Measurements from ENCODE around the gene FRG2C.
"Not testable (repeated sequence)": the region's sequence is repeated elsewhere in the genome, so short reads cannot be mapped to it uniquely, and the experiment has no call there.

Gene FRG2C

DNA sequence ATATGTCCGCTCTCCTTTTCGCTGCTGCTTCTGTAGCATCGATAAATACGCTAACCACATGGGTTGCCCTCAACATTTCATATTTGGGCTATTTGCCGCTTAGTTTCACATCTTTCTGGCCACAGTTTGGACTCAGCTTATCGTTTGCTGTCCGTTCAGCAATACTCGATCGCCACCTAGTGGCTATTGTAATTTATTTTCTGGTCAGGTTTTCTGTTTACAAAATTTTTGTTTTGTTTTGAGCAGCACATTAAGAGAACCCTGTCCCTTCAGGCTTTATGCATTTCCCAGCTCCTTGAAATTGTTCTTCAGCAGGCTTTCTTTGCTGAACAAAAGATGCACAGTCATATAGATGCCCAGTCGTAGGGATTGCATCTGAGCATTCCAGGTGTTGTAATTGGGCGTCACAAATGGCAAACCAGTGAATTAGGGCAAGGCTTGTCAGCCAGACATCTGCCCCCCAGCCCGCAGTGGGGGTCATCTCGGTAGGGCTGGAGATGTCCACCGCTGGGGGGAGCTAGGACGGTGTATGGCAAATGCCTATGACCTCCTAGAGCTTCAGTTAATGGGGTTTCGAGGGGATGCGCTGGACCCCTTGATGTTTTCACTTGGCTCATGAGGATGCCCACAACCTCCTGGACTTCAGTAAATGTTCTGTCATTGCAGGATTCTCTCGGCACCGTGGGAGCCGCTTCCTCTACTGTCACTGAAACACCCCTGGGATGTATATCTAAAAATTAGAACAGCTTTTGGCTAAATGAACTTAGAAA is 20.9 kb upstream of the FRG2C start:
- not testable (repeated sequence) for H3K36me3 ChIP-seq (ENCODE audit: control insufficient read depth, insufficient read depth, low read length); H3K4me3 ChIP-seq (ENCODE audit: low read depth, low read length); H3K4me1 ChIP-seq; H2AFZ ChIP-seq; H3K9me3 ChIP-seq (ENCODE audit: control insufficient read depth, low read length); H3K27me3 ChIP-seq (ENCODE audit: control insufficient read depth, insufficient read depth, low read length); H3K79me2 ChIP-seq; H3K9ac ChIP-seq; H3K27ac ChIP-seq
- H3K4me2 ChIP-seq (ENCODE audit: low read length), result peak overlapping the region; percentile 45
- peak; percentile 66 for TF ChIP-seq CTCF (IDR thresholded peaks at IDR 0.05)

DNA sequence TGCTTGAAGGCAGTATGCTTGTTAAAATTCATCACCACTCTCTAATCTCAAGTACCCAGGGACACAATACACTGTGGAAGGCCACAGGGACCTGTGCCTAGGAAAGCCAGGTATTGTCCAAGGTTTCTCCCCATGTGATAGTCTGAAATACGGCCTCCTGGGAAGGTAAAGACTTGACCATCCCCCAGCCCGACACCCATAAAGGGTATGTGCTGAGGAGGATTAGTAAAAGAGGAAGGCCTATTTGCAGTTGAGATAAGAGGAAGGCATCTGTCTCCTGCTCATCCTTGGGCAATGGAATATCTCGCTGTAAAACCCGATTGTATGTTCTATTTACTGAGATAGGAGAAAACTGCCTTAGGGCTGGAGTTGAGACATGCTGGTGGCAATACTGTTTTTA is 18.6 kb upstream of the FRG2C start:
- H2AFZ ChIP-seq; H3K9ac ChIP-seq; H3K4me2 ChIP-seq (ENCODE audit: low read length); H3K36me3 ChIP-seq (ENCODE audit: control insufficient read depth, insufficient read depth, low read length); H3K9me3 ChIP-seq (ENCODE audit: control insufficient read depth, low read length); H3K27ac ChIP-seq; H3K4me3 ChIP-seq (ENCODE audit: low read depth, low read length); H3K27me3 ChIP-seq (ENCODE audit: control insufficient read depth, insufficient read depth, low read length); H3K4me1 ChIP-seq; H3K79me2 ChIP-seq: not testable (repeated sequence)

DNA sequence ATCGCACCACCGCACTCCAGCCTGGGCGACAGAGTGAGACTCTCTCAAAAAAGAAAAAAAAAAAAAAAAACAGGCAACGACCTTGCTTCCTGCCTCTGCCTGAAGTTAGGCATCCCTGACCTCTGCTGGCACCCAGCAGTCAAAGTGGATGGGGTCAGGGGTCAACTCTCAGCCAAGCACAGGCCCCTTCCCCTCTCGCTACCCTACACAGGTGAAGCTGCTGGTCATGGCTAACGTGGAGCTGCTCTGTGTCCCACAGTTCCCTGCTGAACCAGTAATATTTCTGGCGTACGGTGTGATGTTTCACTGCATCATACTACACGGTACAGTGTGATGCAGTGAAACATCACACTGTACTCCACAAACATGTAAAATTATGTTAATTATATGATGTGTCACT is 13.9 kb upstream of the FRG2C start:
- Histone ChIP-seq H3K4me3 (ENCODE audit: low read depth, low read length) (no peak overlapping the region), H3K79me2 (no peaks in the 10 kb centered on the region), H3K9me3 (ENCODE audit: control insufficient read depth, low read length) (no peaks in the 10 kb centered on the region), H3K36me3 (ENCODE audit: control insufficient read depth, insufficient read depth, low read length) (no peaks in the 10 kb centered on the region), H3K27ac (no peak overlapping the region), H3K27me3 (ENCODE audit: control insufficient read depth, insufficient read depth, low read length) (no peaks in the 10 kb centered on the region), H3K9ac (no peak overlapping the region), H3K4me1 (no peaks in the 10 kb centered on the region), H3K4me2 (ENCODE audit: low read length) (no peak overlapping the region), H2AFZ (no peak overlapping the region)
- no peak for TF ChIP-seq CTCF (IDR thresholded peaks at IDR 0.05)

- not testable (repeated sequence) for H3K9me3 ChIP-seq (ENCODE audit: control insufficient read depth, low read length); H2AFZ ChIP-seq; H3K4me2 ChIP-seq (ENCODE audit: low read length); H3K9ac ChIP-seq; H3K79me2 ChIP-seq; H3K4me1 ChIP-seq; H3K27me3 ChIP-seq (ENCODE audit: control insufficient read depth, insufficient read depth, low read length); H3K36me3 ChIP-seq (ENCODE audit: control insufficient read depth, insufficient read depth, low read length); H3K27ac ChIP-seq; H3K4me3 ChIP-seq (ENCODE audit: low read depth, low read length)
Observed at GRCh38 chr3:75655101-75655904, 8.8 kb upstream of the FRG2C start.

GRCh38 chr3:75655956-75656355 is 8.2 kb upstream of the FRG2C start:
- not testable (repeated sequence) for H3K27me3 ChIP-seq (ENCODE audit: control insufficient read depth, insufficient read depth, low read length); H3K9me3 ChIP-seq (ENCODE audit: control insufficient read depth, low read length)

DNA sequence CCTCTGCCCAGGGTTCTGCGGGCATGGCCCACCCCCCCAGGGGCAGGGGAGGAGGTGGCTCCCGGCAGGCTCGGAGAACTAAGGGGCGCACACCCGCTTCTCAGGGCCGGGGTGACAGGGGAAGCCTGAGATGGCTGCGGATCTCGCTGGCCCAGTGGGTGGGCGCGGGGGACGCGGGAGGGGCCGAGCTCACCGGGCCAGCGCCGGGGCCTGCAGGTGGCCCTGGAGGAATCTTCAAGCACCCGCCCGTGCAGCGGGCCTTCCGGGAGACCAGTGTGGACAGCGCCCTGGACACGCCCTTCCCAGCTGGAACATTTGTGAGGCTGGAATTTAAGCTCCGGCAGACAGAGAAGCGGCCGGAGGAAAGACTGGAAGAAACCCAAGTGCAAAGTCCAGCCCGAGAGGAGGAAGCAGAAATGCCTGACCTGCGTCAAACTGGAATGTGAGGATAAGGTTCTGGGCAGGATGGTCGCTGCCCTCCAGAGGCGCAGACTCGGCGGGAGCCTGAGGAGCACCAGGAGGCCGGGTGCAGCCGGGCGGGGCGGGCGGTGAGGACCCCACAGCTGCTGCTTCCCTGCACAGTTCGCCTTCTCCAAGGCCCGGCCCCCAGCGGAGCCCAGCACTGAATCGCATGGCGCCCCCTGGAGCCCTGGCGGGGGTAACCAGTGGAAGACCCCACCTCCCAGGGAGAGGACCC is 5.6 kb upstream of the FRG2C start:
- H3K79me2 ChIP-seq; H3K36me3 ChIP-seq (ENCODE audit: control insufficient read depth, insufficient read depth, low read length); H3K9ac ChIP-seq; H3K4me3 ChIP-seq (ENCODE audit: low read depth, low read length); H3K4me2 ChIP-seq (ENCODE audit: low read length); H3K4me1 ChIP-seq; H3K27ac ChIP-seq; H3K9me3 ChIP-seq (ENCODE audit: control insufficient read depth, low read length); H3K27me3 ChIP-seq (ENCODE audit: control insufficient read depth, insufficient read depth, low read length): not testable (repeated sequence)
- H2AFZ ChIP-seq, result peak overlapping the region; percentile 51

More at GRCh38 chr3:75655956-75656355, 8.2 kb upstream of the FRG2C start:
- not testable (repeated sequence) for H3K27ac ChIP-seq; H3K4me3 ChIP-seq (ENCODE audit: low read depth, low read length); H3K9ac ChIP-seq; H3K36me3 ChIP-seq (ENCODE audit: control insufficient read depth, insufficient read depth, low read length); H2AFZ ChIP-seq; H3K4me2 ChIP-seq (ENCODE audit: low read length); H3K4me1 ChIP-seq; H3K79me2 ChIP-seq

GRCh38 chr3:75659108-75659433 is 5.1 kb upstream of the FRG2C start:
- H3K27ac ChIP-seq; H3K9ac ChIP-seq; H3K4me1 ChIP-seq; H3K4me3 ChIP-seq (ENCODE audit: low read depth, low read length); H2AFZ ChIP-seq; H3K9me3 ChIP-seq (ENCODE audit: control insufficient read depth, low read length); H3K36me3 ChIP-seq (ENCODE audit: control insufficient read depth, insufficient read depth, low read length); H3K79me2 ChIP-seq; H3K4me2 ChIP-seq (ENCODE audit: low read length); H3K27me3 ChIP-seq (ENCODE audit: control insufficient read depth, insufficient read depth, low read length): not testable (repeated sequence)

- not testable (repeated sequence) for H3K4me3 ChIP-seq (ENCODE audit: low read depth, low read length); H3K9ac ChIP-seq; H3K4me2 ChIP-seq (ENCODE audit: low read length); H3K36me3 ChIP-seq (ENCODE audit: control insufficient read depth, insufficient read depth, low read length); H3K9me3 ChIP-seq (ENCODE audit: control insufficient read depth, low read length); H3K79me2 ChIP-seq; H3K4me1 ChIP-seq; H2AFZ ChIP-seq; H3K27ac ChIP-seq; H3K27me3 ChIP-seq (ENCODE audit: control insufficient read depth, insufficient read depth, low read length)
Observed at GRCh38 chr3:75665626-75666025, 1.5 kb downstream of the FRG2C start.
